G401 (cell line): ENCODE data around the gene SVBP. TPM values are rescaled to one million over a fixed set of nuclear protein-coding genes. Genes with fewer than 3 reads are reported as not detected.
"Not testable (repeated sequence)": the region's sequence is repeated elsewhere in the genome, so short reads cannot be mapped to it uniquely, and the experiment has no call there.

Source experiments
- DNase-seq: peaks from one replicate; pipeline ENCODE4 v3.0.0-alpha.2; 2015; ENCODE audit warnings: low spot score
- in situ Hi-C: cut with HindIII; loops from 2 replicates; pipeline ENCODE4 v1.10.0; 2016; ENCODE audit warnings: low sequenced_read_pairs, mixed read lengths
- total RNA-seq: library from RNA; depleted of rRNA; stranded (reverse); fragments of >200 nt; shearing (Covaris generic); gene quantifications from 2 replicates; pipeline ENCODE4 v1.2.3, GENCODE V29; 2014

Gene SVBP
- total RNA-seq, 1 experiment from 2014 or later = 20.8 TPM

GRCh38 chr1:42814815-42815214, 2.4 kb downstream of the SVBP start:
- in situ Hi-C loops, DNase-seq: not testable (repeated sequence)

DNA sequence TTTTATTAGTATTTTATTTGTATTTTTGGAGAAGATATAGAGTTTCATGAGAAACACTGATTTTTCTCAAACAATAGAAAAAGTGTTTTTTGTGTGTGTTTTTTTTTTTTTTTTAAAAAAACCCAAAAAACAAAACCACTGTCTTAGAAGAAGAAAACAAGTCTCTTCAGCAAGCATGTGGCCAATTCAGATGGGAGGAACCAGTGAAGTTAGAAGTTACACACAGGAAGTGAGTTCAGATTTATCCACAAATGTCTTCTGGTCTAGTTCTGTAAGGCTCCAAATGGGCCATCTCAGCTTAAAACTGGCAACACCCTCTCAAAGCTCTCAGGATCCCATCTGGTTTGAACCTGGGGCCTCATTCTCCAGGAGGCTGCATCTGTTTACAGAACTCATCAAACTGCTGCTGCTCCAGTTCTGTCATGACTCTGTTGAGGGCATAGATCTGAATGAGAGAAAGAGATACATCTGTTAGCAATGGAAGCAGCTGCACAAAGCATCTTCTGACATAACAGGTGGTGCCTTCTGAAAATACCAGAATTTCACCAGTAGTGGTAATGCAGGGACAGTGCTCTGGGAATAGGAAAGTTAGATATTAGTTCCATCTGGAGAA, 10.0 kb downstream of the SVBP start:
- in situ Hi-C loops = no loop called here
- DNase-seq = no peak

GRCh38 chr1:42806593-42806992, 10.6 kb downstream of the SVBP start:
- DNase-seq = no peak
- in situ Hi-C loops = no loop called here

GRCh38 chr1:42806171-42806570, 11.0 kb downstream of the SVBP start:
- DNase-seq = peak; percentile 68
- in situ Hi-C loops = no loop called here

DNA sequence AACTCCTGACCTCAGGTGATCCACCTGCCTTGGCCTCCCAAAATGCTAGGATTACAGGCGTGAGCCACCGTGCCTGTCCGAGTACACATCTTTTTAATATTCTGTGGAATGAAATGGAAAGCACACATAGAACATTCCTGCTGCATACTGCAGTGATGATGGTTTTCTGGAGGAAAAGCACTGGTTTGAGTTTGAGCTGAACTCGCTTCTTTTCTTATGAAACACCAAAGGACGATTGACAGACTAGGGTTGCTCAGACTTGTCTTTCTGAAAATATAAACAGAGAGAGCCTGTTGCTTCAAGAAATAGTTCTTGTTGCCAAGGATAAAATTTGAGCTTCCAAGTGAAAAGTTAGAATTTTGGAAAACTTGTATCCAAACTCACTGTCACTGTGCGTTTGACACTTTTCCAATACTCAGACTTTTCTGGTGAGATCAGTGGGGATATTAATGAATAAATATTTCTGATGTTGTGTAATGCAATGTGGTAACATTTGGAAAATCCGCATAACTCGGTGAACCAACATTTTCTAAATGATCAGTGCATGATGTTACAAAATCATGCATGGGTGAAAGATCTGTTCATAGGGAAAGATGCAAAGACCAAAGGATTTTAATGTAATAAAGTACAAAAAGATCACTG, 15.2 kb downstream of the SVBP start:
- DNase-seq = no peak
- in situ Hi-C loops = no loop called here

GRCh38 chr1:42797979-42798378, 19.2 kb downstream of the SVBP start:
- no peak for DNase-seq
- in situ Hi-C loops = no loop called here

DNA sequence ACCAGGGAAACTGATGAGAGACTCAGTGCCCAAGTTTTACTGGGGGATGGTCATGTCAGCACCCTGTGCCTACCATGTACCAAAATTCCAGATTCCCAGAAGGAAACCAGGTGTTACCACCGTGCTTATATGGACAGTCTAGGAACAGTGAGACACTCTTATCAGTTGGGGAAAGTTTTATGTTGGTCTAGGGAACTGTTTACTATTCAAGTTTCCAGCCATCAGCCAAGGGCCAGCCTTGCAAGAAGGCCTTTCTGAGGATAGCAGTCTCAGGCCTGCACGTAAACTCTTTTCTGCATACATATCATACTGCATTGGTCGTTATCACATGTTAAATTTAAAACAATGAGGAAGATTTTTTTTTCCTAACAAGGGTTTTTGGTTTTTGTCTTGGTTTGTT, 19.8 kb downstream of the SVBP start:
- in situ Hi-C loops = no loop called here

GRCh38 chr1:42793824-42794223, 23.4 kb downstream of the SVBP start:
- in situ Hi-C loops = no loop called here
- no peak for DNase-seq

More for the DNA sequence above, 19.8 kb downstream of the SVBP start:
- DNase-seq = no peak

GRCh38 chr1:42788021-42788420, 29.2 kb downstream of the SVBP start:
- in situ Hi-C loops = no loop called here

GRCh38 chr1:42786097-42786496, 31.1 kb downstream of the SVBP start:
- DNase-seq = no peak
- in situ Hi-C loops = no loop called here

More at GRCh38 chr1:42788021-42788420, 29.2 kb downstream of the SVBP start:
- no peak for DNase-seq

DNA sequence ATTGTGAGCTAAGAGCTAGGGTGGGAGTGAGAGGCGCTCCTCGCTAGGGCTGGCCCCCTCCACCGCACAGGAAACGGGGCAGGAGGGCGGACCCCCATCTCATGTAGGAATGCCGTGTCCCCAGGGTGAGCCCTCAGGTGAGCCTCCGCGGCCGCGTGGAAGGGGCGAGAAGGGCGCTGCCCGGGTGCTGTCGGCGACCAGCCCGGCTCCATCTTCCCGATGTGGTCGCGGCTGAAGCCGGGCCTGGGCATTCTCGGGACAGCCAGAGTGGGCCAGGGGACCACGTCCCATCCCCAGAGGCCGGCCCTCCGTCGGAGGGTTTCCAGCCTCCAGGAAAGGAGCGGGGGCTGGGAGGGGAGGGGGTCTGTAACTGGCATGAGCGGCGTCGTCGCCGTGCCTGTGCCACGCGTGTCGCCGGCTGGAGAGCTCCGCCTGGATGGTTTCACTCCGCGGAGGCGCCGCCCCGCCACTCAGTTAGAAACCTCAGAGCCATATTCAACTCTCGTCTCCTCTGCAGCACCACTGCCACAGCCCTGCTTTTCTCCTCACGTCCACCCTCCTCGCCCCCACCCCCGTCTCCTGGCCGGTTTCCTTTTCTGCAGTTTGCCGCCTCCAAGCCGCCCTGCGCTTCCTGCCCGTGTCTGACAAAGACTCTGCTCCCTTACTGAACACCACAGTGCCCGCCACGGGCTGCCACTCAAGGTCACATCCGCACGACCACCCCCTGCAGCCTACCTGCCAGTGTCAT, 32.1 kb downstream of the SVBP start, which contains the start of gene TMEM269:
Gene TMEM269 (plus strand): TSS at position 46 of the 748 bp plus-strand sequence. CDS start 4,903 bp downstream, outside the sequence.
- in situ Hi-C loops = no loop called here
- DNase-seq = no peak

DNA sequence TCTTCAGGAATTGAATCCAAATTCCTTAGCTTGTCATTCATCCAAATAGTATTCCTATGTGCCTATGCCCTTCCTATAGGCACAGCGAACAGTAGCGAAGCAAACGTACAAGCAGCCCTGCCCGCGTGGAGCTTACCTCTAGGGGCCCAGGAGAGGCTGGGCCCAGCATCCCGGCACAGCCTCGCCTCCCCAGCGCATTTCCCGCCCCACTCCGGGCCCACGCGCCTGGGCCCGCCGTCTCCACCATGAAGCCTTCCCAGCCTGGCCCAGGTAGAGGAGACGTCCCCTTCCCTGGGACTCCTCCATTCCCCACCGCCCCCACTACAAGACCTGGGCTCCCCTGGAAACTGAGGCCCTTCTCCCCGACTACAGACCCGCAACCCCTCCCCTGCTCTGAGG, 32.7 kb downstream of the SVBP start:
- in situ Hi-C loops = no loop called here
- no peak for DNase-seq

DNA sequence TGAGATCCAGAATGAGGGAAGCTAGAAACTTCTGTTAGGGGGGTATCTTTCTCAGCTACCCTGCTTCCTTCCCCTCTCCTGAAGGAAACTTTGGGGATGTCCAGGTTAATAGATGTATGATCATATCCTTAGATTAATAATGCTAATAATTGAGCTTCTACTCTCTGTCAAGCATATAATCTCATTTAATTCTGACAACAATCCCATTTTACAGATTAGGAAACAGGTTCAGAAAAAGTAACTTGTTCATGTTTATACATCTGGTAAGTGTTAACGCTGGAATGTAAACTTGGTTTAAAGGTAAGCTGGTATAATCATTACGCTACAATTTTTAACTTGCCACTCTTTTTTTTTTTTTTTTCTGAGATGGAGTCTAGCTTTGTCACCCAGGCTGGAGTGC, 34.1 kb downstream of the SVBP start:
- in situ Hi-C loops = no loop called here
- DNase-seq = no peak

DNA sequence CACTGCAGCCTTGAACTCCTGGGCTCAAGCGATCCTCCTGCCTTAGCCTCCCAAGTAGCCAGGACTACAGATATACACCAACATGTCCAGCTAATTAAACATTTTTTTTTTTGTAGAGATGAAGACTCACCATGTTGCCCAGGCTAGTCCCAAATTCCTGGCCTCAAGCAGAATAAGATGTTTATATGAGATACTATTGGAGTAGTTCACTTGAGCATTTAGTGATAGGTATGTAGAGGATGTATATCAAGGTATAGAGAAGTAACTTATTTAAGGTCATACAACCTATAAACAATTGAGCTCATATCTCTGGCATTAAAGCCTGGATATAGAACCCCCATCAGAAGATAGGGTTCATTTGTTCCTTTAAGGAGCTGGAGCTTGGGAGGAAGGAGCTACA, 37.0 kb downstream of the SVBP start:
- in situ Hi-C loops = no loop called here
- no peak for DNase-seq

DNA sequence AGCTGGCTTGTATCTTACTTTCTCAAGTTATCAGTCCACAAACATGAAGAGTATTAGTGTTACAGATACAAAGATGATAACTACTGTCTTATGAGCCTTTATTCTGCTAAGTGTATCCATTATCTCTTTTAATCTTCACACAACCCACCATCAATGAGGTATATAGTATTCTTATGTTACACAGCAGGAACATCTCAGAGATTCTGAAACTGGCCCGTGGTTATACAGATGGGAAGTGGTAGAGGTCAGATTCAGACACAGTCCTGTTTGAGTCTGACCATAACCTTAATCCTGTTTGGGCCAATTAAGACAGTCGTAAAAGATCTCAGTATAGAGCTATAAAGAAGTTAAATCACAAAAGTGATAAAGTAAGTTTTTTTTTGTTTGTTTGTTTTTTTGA, 37.5 kb downstream of the SVBP start:
- in situ Hi-C loops = no loop called here

DNA sequence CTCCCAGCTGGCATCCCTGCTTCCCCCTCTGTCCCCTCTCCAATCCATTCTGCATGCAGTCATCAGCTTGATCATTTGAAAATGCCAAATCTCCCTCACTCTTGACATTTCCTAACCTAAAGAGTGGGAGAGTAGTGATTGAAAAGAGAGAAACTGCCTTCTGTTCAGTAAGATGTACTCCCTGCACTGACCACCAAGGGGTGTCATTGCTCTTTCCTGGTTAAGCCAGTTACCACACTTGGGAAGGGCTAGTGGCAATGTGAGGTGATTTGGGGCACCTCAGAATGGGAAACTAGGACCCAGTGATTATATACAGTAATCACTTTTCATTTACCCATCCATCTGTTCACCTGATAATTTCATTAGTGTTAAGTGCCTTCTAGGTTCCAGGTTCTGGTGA, 39.3 kb downstream of the SVBP start:
- peak; percentile 43 for DNase-seq
- in situ Hi-C loops = no loop called here

More for the DNA sequence above, 37.5 kb downstream of the SVBP start:
- no peak for DNase-seq

DNA sequence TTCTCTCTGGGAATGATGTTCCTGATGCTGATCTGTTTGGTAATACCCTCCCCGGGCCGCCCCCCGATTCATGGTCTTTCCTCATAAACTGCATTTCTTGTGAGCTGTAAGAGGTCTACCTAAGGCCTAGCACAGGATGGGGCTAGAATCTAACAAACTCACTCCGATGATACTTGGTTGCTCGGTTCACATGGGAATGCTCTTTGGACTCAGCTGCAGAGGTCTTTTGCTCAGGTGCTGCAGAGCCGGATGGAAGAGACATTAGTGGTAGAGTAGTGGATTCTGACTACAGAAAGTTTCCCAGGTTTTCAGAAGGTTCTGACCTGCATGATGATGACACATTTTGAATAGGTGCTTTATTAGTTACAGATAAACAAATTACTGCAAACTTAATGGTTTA, 40.7 kb downstream of the SVBP start:
- in situ Hi-C loops = no loop called here
- DNase-seq = no peak

DNA sequence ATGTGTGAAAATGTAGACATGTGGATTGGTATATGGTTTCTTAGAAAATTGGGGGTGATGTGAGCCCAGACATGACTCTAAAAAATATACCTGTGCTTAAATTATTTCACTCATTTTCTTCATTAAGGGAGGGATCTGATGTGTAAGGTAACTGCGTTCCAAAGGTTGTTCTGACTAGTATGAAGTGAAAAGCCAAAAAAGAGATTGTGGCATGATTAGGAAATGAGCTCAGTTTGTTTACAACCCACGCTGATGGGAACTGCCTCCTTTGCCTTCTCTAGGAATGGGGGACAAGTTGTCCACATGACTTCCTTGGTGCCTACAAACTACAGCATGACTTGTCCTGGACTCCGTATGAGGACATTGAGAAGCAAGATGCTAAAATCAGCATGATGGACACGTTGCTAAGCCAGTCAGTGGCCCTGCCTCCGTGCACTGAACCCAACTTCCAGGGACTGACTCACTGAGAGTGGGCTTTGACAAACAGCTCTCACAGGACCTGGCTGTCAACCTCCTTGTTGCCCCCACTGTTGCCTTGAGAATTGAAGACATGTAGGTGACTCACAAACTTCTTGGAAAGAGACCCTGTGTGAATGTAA, 42.2 kb downstream of the SVBP start:
- in situ Hi-C loops = no loop called here
- DNase-seq = no peak

DNA sequence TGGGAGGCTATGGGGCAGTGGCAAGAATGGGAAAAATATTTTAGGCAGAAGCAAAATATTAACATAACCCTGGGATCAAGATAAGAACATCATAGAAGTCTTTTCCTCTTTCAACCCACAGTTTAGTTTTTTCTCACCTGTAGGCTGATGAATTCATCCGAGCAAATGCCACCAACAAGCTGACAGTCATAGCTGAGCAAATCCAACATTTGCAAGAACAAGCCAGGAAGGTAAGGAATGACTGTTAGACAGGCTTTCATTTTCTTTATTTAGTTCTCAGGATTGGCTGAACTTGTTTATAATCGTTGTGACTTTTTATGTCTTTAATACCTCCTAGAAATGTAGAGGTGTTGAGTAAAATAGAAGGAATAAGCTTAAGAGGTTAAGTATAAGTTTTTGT, 43.8 kb downstream of the SVBP start:
- in situ Hi-C loops = no loop called here
- no peak for DNase-seq

DNA sequence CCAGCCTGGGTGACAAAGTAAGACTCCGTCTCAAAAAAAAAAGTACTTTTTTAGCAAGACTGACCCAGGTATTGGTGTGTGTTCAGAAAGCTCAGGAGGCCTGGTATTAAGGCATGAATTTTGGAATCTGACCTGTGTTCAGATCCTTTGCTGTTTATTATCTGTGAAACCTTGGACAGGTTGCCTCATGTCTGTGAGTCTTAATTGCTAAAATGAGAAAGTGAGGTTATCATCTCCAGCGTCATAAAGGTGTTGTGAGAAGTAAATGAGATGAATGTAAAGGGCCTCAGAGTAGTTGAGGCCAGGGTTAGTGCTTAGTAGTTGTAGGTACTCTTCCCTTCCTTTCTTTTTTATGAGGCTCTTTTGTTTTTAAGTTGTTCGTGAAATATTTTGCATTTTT, 47.4 kb downstream of the SVBP start:
- in situ Hi-C loops = no loop called here
- DNase-seq = no peak
